ENCODE results near the gene SYVN1.

GRCh38 chr11:65120831-65121230, 13.5 kb downstream of the SYVN1 start:
- TF ChIP-seq POLR2AphosphoS5 (IDR thresholded peaks at IDR 0.05) (no peak), POLR2A (IDR thresholded peaks at IDR 0.05) (no peak)
- TF ChIP-seq, protein P1, sequence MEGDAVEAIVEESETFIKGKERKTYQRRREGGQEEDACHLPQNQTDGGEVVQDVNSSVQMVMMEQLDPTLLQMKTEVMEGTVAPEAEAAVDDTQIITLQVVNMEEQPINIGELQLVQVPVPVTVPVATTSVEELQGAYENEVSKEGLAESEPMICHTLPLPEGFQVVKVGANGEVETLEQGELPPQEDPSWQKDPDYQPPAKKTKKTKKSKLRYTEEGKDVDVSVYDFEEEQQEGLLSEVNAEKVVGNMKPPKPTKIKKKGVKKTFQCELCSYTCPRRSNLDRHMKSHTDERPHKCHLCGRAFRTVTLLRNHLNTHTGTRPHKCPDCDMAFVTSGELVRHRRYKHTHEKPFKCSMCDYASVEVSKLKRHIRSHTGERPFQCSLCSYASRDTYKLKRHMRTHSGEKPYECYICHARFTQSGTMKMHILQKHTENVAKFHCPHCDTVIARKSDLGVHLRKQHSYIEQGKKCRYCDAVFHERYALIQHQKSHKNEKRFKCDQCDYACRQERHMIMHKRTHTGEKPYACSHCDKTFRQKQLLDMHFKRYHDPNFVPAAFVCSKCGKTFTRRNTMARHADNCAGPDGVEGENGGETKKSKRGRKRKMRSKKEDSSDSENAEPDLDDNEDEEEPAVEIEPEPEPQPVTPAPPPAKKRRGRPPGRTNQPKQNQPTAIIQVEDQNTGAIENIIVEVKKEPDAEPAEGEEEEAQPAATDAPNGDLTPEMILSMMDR (IDR thresholded peaks at IDR 0.05), result no peak
